Measurements from ENCODE around the gene MAPK10.

GRCh38 chr4:86357608-86358007, 2.2 kb downstream of the MAPK10 start:
- no peak for TF ChIP-seq CTCF (tag by site-specific recombination; IDR thresholded peaks at IDR 0.05)
- no peak for TF ChIP-seq PBX3 (CRISPR knock-in tag; IDR thresholded peaks at IDR 0.05)
- TF ChIP-seq KLF1 (tag by site-specific recombination; IDR thresholded peaks at IDR 0.05), result no peak
- no peak for TF ChIP-seq YY1 (tag by site-specific recombination; IDR thresholded peaks at IDR 0.05)
- no peak for TF ChIP-seq ZBTB7A (tag by site-specific recombination; IDR thresholded peaks at IDR 0.05; ENCODE audit: low read depth)
- no peak for TF ChIP-seq SP2 (tag by site-specific recombination; IDR thresholded peaks at IDR 0.05)
- no peak for TF ChIP-seq KLF16 (tag by site-specific recombination; IDR thresholded peaks at IDR 0.05)
- TF ChIP-seq ZNF350 (tag by site-specific recombination; IDR thresholded peaks at IDR 0.05), result no peak
- no peak for TF ChIP-seq ZNF292 (tag by site-specific recombination; IDR thresholded peaks at IDR 0.05; ENCODE audit: borderline replicate concordance, low read depth)
- TF ChIP-seq, protein P1, sequence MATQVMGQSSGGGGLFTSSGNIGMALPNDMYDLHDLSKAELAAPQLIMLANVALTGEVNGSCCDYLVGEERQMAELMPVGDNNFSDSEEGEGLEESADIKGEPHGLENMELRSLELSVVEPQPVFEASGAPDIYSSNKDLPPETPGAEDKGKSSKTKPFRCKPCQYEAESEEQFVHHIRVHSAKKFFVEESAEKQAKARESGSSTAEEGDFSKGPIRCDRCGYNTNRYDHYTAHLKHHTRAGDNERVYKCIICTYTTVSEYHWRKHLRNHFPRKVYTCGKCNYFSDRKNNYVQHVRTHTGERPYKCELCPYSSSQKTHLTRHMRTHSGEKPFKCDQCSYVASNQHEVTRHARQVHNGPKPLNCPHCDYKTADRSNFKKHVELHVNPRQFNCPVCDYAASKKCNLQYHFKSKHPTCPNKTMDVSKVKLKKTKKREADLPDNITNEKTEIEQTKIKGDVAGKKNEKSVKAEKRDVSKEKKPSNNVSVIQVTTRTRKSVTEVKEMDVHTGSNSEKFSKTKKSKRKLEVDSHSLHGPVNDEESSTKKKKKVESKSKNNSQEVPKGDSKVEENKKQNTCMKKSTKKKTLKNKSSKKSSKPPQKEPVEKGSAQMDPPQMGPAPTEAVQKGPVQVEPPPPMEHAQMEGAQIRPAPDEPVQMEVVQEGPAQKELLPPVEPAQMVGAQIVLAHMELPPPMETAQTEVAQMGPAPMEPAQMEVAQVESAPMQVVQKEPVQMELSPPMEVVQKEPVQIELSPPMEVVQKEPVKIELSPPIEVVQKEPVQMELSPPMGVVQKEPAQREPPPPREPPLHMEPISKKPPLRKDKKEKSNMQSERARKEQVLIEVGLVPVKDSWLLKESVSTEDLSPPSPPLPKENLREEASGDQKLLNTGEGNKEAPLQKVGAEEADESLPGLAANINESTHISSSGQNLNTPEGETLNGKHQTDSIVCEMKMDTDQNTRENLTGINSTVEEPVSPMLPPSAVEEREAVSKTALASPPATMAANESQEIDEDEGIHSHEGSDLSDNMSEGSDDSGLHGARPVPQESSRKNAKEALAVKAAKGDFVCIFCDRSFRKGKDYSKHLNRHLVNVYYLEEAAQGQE (tag by site-specific recombination; IDR thresholded peaks at IDR 0.05), result no peak
- TF ChIP-seq, protein P2, sequence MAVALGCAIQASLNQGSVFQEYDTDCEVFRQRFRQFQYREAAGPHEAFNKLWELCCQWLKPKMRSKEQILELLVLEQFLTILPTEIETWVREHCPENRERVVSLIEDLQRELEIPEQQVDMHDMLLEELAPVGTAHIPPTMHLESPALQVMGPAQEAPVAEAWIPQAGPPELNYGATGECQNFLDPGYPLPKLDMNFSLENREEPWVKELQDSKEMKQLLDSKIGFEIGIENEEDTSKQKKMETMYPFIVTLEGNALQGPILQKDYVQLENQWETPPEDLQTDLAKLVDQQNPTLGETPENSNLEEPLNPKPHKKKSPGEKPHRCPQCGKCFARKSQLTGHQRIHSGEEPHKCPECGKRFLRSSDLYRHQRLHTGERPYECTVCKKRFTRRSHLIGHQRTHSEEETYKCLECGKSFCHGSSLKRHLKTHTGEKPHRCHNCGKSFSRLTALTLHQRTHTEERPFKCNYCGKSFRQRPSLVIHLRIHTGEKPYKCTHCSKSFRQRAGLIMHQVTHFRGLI (tag by site-specific recombination; IDR thresholded peaks at IDR 0.05), result no peak
- TF ChIP-seq ZNF555 (tag by site-specific recombination; conservative IDR thresholded peaks at IDR 0.05), result no peak
- no peak for TF ChIP-seq ZNF37A (tag by site-specific recombination; IDR thresholded peaks at IDR 0.05)
- TF ChIP-seq, protein P3, sequence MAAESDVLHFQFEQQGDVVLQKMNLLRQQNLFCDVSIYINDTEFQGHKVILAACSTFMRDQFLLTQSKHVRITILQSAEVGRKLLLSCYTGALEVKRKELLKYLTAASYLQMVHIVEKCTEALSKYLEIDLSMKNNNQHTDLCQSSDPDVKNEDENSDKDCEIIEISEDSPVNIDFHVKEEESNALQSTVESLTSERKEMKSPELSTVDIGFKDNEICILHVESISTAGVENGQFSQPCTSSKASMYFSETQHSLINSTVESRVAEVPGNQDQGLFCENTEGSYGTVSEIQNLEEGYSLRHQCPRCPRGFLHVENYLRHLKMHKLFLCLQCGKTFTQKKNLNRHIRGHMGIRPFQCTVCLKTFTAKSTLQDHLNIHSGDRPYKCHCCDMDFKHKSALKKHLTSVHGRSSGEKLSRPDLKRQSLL (tag by site-specific recombination; IDR thresholded peaks at IDR 0.05), result no peak

Measured in HEK293 (cell line).